Epithelial cell of umbilical artery (primary cell): ENCODE results near the gene SLC5A5. TPM values are rescaled to one million over a fixed set of nuclear protein-coding genes. Genes with fewer than 3 reads are reported as not detected.

ENCODE experiments used
- total RNA-seq: library from RNA; depleted of rRNA; stranded (reverse); fragments of >200 nt; gene quantifications from 2 replicates; pipeline ENCODE4 v1.2.3, GENCODE V29; 2014

SLC5A5 gene
- not detected in 2 replicates for total RNA-seq

DNA sequence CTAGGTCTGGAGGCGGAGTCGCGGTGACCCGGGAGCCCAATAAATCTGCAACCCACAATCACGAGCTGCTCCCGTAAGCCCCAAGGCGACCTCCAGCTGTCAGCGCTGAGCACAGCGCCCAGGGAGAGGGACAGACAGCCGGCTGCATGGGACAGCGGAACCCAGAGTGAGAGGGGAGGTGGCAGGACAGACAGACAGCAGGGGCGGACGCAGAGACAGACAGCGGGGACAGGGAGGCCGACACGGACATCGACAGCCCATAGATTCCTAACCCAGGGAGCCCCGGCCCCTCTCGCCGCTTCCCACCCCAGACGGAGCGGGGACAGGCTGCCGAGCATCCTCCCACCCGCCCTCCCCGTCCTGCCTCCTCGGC lies at the start of gene SLC5A5:
Gene SLC5A5 (plus strand): TSS at position 68 of the 373 bp plus-strand sequence. CDS start 375 bp downstream, outside the sequence.

DNA sequence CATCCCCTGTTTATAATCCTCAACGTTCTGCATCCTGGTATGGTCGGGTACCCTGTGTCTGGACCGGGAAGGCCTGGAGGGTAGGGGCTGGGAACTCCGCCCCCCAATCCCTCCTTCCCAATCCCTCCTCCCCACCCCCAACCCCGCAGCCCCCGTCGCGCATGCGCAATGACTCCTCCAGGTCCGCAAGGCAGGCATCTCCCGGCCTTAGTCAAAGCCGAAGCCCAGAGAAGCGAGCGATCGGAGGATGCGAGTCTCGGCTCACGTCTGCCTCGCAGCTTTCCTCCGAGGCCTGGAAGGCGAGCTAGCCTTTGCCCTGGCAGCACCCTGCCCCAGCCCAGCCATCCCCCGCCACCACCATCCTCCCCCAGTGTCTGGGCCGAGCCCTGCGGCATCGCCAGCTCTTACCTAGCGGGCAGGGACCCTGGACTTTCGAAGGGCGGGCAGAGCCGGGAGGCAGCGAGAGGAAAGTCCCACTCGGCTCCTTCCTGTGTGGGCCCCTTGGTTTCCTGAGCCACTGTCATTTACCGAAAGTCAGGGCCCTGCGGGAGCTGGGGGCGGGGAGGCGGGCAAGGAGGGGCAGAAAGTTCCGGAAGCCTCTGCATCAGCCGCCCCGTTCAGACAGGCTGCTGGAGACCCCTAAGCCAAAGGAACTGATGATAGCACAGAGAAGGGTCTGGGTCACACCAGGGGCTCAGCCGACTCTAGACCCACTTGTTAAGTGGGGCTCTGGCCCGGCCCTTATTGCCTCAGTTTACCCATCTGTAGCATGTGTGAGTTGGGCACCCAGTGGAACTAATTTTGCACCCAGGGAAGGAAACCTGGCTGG lies 24.0 kb upstream of the SLC5A5 start, which contains the start of gene JAK3:
Gene JAK3 (minus strand): TSS at position 445 of the 829 bp plus-strand sequence. CDS start 3,565 bp downstream, outside the sequence.

DNA sequence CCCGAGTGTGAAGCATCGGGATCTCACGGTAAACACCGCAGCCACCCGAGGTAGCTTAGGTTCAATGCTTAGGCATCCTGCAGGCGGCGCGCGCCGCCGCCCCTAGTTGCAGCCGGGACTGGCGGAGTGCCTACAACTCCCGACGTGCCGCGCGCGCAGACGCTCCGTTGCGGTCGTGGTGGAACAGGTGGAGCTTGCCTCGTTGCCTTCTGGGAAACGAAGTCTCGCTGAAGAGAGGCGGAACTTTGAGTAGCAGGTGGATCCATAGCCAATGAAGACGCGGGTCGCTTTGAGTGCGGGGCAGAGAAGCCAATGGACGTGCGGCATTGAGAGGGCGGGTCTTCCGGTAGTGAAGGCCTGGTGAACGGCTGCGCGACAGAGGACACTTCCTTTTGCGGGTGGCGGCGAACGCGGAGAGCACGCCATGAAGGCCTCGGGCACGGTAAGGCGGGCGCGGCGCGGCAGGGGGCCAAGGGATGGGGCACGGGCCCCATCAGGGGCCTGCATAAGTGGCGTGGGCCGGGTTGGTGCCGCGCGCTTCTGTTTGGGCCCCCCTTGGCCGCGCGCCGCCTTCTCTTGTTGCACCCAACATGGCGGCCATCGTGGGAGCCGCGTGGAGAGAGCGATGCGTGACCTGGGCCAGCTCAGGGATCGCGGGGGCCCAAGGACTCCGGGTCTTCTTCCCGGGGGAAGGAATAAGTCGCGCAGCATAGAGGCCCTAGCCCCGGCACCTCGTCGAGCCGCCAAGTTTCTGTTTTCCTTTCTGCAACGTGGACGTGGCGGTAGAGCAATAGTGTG lies 12.0 kb upstream of the SLC5A5 start, which contains the start of gene RPL18A:
Gene RPL18A (plus strand): TSS at position 378 of the 798 bp plus-strand sequence. CDS start 47 bp downstream, at position 425.

DNA sequence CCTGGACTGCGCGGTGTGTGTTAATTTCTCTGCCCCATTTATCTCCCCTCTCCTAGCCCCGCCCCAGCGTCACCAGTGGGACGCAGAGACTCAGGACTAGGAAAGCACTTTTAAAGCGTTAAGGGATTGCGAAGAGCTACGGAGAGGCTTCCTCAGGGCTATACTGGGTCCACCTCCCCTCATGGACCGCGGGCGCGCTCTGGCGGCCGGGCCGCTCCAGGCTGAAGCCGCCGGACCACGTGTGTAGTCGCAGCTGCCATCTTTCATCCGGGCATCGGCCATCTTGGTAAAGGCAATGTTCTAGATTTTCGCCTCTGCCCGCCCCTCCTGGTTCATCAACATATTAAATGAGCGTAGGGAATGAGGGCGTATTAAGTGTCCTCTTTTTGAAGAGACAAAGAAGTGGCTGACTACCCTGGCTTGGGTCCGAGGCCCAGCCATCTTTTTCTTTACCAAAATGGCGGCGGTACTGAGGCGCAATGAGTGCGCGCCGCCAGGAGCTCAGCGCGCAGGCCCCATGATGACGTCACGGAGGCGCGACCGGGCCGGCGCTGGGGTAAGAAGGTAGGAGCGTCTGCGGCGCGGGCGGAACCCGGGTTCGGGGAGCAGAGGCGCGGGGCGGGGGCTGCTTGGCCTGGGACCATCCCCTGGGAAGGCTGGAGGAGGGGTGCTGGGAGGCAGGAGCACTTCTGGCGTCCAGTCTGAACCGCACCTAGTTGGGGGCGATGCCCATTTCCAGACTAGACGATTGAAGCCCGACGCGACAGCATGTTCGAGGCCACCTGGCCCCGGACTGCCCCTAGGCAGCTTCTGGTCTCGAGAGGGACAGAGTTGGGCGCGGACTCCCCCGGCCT lies 61.0 kb downstream of the SLC5A5 start, which contains the start of gene CCDC124:
Gene CCDC124 (plus strand): TSS at position 531 of the 854 bp plus-strand sequence. CDS start 3,406 bp downstream, outside the sequence.

Other genes with a start within 250 kb of the SLC5A5 start
- under 0.01 TPM in 1 of 2 replicates, not detected in the other for gene UNC13A, start 183.6 kb upstream of the SLC5A5 start, total RNA-seq
- 24.6 and 50.7 TPM in 2 replicates for gene MAP1S, start 152.5 kb upstream of the SLC5A5 start, total RNA-seq
- gene FCHO1, start 120.5 kb upstream of the SLC5A5 start, total RNA-seq, result 0.65 and 1.1 TPM in 2 replicates
- gene B3GNT3, start 76.8 kb upstream of the SLC5A5 start, total RNA-seq, result not detected in 2 replicates
- gene INSL3, start 50.4 kb upstream of the SLC5A5 start, total RNA-seq, result not detected in 2 replicates
- gene JAK3, start 24.0 kb upstream of the SLC5A5 start, total RNA-seq, result 1.6 and 5.0 TPM in 2 replicates
- gene RPL18A, start 12.0 kb upstream of the SLC5A5 start, total RNA-seq, result 858 and 936 TPM in 2 replicates
- gene CCDC124, start 61.1 kb downstream of the SLC5A5 start, total RNA-seq, result 46.1 and 54.0 TPM in 2 replicates
- gene KCNN1, start 95.2 kb downstream of the SLC5A5 start, total RNA-seq, result not detected in 2 replicates
- gene ARRDC2, start 136.2 kb downstream of the SLC5A5 start, total RNA-seq, result 12.0 and 14.3 TPM in 2 replicates
- gene IL12RB1, start 215.0 kb downstream of the SLC5A5 start, total RNA-seq, result 0.15 TPM in 1 of 2 replicates, not detected in the other
- gene MAST3, start 225.8 kb downstream of the SLC5A5 start, total RNA-seq, result 0.30 and 0.32 TPM in 2 replicates